Smooth muscle cell of the brain vasculature (primary cell): ENCODE measurements around the gene HOXC4.
"Not testable (repeated sequence)": the region's sequence is repeated elsewhere in the genome, so short reads cannot be mapped to it uniquely, and the experiment has no call there.

ENCODE experiments used
- DNase-seq: peaks from one replicate; pipeline ENCODE4 v3.0.0-alpha.2; 2012; ENCODE audit warnings: low read depth, low spot score

Gene HOXC4

DNA sequence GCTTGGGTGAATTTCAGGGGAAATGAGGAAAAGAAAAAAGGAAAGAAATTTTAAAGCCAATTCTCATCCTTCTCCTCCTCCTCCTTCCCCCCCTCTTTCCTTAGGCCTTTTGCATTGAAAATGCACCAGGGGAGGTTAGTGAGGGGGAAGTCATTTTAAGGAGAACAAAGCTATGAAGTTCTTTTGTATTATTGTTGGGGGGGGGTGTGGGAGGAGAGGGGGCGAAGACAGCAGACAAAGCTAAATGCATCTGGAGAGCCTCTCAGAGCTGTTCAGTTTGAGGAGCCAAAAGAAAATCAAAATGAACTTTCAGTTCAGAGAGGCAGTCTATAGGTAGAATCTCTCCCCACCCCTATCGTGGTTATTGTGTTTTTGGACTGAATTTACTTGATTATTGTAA lies 1.9 kb downstream of the HOXC4 start:
- DNase-seq: no peak

DNA sequence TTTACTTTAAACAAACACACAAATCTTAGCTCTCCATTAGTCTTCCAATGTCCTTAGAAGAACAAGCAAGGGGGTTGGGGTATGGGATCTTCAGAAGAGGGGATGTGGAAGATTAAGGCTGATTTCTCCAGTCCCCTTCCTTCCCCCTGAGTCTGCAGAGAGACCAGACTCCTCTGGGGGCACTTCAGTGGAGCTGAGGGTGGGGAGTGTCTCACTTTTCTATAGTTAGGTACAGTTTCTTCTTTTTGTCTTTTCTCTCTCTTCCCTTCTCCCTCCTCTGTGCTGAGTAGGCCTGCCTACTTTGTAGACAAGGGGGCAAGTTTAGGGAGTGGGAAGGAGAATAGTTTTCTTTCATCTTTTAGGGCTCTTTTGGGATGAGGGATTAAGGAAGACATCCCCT lies 2.5 kb downstream of the HOXC4 start:
- DNase-seq: no peak

DNA sequence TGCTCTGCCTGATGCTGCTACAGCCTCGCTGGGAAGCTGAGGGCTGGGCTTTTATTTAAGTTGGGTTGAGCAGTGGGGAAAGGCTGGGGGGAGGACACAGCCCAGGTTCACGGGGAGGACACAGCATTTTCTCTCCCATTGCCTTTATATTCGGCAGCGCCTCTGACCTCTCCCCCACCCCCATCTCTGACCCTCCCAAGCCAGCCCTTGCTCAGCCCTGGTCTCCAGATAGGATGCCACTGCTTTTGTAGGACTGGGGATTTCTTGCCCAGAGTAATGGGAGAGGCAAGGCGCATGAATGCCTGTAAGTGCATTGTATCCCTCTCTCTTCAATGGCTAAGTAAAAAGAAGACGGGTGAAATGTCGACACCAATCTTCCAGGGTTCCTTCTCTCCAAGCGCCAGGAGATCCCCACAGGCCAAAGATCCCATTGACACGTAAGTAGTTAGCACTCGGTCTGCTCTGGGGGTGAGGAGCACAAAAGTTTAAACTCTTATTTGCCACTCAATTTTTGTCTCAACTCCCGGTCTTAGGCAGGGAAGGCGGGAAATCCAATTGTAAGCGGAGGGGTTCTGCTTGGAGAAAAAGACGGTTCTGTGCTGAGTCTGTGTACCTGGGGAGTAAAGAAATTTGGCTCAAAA lies 4.6 kb downstream of the HOXC4 start:
- DNase-seq: no peak

GRCh38 chr12:54059668-54060067 lies 6.0 kb downstream of the HOXC4 start:
- DNase-seq: no peak

DNA sequence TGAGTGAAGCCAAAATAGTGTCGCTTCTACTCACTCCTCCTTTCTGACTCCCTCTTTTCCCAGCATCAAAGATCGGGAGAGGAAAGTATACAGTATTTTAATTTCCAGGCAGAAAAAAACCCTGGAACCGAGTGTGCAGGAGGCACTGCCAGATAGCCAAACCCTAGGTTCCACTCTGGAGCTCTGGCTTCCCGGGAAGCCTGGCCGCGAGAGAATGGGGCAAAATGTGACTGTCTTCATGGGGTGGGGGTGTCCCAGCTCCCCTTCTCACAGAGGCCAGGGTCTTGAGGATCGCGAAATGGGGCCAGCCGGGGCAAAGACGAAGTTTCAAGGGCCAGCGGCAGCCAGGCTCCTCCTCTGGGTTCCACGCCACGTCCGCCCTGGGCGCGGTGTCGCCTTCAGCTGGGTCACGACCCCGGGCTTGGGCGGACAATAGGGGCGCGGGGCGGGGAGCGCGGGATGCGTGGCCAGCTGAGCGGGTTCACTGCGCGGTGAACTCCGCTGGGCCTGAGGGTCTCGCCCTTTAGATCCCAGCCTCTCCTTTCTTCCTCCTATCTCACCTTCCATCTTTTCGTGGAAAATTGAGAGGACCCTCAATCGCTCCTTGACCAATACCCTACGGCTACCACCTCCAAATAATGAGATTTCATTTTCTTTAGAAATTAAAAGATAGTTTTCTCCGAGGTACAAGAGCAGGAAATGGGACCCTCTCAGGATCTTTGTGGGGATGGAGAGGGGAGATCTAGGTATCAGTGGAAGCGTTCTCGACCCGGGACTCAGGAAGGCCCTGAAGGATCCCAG lies 6.7 kb downstream of the HOXC4 start:
- no peak for DNase-seq

- DNase-seq: no peak
Observed at GRCh38 chr12:54060975-54061778, 7.5 kb downstream of the HOXC4 start.

GRCh38 chr12:54065677-54066076 lies 12.0 kb downstream of the HOXC4 start:
- DNase-seq: no peak

GRCh38 chr12:54066408-54066807 lies 12.8 kb downstream of the HOXC4 start:
- no peak for DNase-seq

- DNase-seq: no peak
Observed at GRCh38 chr12:54068418-54069070, 14.9 kb downstream of the HOXC4 start.

GRCh38 chr12:54071942-54072341 lies 18.3 kb downstream of the HOXC4 start:
- no peak for DNase-seq

GRCh38 chr12:54074308-54074707 lies 20.7 kb downstream of the HOXC4 start:
- no peak for DNase-seq

GRCh38 chr12:54075409-54075808 lies 21.8 kb downstream of the HOXC4 start:
- DNase-seq: no peak

DNA sequence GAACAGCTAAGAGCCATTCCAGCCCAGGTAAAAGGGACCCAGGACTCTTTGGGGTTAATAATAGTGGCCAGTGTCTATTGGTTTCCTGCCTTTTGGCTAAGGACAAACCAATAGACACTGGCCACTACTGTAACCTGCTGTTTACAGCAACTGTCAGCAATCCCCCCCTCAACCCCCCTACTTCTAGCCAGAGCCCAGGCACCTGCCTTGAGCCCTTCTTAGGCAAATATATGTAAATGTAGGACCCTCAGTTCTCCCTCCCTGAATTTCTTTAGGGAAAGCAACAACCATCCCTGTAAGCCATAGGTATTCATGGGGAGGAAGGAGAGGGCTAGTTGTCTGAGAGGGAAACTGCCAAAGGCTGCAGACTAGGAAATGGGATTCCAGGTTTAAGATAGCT lies 22.3 kb downstream of the HOXC4 start:
- no peak for DNase-seq

DNA sequence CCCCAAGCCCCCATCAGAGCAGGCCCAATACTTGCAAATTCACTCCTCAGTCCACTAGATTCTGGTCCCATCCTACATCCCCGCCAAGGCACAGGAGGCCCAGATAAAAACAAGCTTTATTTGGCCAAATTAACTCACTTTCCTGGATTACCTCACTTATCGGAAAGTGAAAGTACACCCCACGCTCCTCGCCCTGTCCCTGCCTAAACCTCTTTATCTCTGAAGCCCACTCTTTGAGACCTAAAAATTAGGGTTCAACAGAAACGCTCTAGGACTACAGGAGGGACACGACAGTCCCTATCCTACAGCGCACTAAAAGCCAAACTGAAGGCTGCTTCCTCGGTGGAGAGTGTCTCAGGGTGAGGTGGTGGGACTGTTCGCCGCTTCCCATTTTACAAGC lies 24.2 kb downstream of the HOXC4 start:
- not testable (repeated sequence) for DNase-seq

- not testable (repeated sequence) for DNase-seq
Observed at GRCh38 chr12:54079115-54079514, 25.5 kb downstream of the HOXC4 start.

DNA sequence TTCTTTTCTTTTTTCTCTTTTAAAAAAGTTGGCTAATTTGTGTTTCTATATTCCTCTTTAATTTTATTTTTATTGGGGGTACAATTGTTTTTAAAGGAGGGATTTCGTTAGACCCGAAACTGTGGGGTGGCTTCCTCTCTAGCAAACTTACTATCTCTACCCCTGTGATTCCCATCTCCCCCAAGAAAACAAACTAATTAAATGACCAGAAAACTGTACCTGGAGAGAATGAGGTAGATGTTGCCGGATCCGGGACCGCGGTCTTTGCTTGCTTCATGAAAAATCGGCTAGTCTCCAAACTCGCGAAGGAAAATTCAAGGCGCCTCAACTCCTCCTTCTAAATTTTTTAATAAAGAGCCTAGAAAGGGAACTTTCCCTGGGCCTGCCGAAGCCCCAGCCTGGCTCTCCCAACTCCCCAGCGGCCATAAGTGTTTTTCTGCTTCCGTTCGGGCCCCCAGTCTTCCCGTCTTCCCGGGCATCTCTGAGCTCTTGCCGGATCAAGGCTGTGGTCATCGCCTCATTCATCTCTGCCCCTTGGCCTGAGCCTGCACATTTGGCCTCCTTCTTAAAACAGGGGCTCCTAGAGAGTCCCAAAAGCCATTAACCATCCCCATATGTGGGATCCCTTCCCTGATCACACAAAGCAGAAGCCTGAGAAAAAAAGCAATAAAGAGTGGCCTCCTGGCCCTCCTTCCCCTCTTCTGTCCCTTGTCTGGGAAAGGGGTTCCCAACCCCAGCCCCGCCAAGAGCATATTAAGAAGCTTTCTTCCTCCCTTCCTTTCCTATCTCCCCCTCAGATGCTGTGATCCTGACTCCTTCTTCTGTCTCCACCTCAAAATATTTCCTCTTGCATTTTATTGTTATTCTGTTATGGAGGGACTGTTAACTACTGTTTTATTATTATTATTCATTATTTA lies 26.6 kb downstream of the HOXC4 start:
- not testable (repeated sequence) for DNase-seq

DNA sequence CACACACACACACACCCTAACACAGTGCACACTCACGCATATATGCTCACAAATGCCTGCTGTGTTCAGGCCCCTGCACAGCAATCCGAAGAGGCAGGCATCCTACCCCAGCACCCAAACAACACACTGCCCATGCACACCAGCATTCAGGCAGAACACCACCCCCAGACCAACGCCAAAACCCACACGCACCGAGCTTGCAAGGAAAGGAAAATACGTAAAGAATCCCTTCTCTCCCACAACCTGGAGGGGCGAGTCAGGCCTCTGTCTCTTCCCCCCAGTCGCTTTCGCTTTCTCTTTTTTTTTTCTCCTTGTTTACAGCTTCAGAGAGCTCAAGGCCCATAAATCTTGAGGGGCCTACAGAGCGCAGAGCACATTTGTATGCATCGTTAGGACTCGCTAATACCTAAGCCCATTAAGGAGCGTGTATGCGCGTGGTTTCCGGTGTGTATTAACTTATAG lies 27.4 kb downstream of the HOXC4 start:
- not testable (repeated sequence) for DNase-seq

- DNase-seq: not testable (repeated sequence)
Observed at GRCh38 chr12:54081581-54082396, 28.2 kb downstream of the HOXC4 start.

GRCh38 chr12:54082397-54082892 lies 28.8 kb downstream of the HOXC4 start:
- DNase-seq: no peak

- DNase-seq: not testable (repeated sequence)
Observed at GRCh38 chr12:54088011-54088410, 34.4 kb downstream of the HOXC4 start.
